ENCODE measurements around the gene DPP10. TPM values are rescaled to one million over a fixed set of nuclear protein-coding genes. Genes with fewer than 3 reads are reported as not detected.
"Not testable (repeated sequence)": the region's sequence is repeated elsewhere in the genome, so short reads cannot be mapped to it uniquely, and the experiment has no call there.

DPP10 gene
- not detected in 2 replicates for total RNA-seq (2014; rRNA removed; shearing (Covaris generic))

DNA sequence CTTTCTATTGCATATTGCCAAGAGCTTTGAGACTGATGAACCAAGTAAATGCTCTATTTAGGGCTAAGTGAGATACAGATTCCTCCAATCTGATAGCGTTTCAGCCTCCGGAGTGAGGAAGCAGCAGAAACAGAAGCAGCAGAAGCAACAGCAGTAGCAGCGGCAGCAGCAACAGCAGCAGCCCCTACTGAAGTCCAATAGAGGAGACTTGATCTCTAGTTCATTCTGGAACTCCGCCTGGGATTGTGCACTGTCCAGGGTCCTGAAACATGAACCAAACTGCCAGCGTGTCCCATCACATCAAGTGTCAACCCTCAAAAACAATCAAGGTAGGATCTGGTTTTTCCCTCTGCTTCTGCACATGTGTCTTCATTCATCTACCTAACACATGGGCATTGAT lies at the start of gene DPP10:
DPP10 (plus strand) TSS at position 132 of the 400 bp plus-strand sequence.
- peak; percentile 4 for DNase-seq (ENCODE audit: low read depth)

DNA sequence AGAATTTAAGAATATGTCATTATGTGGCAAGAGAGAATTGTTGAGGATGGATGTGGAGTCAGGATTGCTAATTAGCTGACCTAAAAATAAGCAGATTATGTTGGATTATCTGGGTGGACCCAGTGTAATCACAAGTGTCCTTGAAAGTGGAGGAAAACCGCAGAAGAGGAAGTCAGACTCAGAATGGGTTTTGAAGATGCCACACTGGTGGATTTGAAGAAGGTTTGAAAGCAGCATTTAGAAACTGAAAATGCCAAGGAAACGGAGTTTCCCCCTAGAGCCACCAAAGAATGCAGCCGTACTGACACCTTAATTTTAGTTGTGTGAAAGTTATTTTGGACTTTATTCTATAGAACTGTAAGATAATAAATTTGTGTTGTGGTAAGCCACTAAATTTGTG lies 41.6 kb upstream of the DPP10 start:
- no peak for DNase-seq (ENCODE audit: low read depth)

DNA sequence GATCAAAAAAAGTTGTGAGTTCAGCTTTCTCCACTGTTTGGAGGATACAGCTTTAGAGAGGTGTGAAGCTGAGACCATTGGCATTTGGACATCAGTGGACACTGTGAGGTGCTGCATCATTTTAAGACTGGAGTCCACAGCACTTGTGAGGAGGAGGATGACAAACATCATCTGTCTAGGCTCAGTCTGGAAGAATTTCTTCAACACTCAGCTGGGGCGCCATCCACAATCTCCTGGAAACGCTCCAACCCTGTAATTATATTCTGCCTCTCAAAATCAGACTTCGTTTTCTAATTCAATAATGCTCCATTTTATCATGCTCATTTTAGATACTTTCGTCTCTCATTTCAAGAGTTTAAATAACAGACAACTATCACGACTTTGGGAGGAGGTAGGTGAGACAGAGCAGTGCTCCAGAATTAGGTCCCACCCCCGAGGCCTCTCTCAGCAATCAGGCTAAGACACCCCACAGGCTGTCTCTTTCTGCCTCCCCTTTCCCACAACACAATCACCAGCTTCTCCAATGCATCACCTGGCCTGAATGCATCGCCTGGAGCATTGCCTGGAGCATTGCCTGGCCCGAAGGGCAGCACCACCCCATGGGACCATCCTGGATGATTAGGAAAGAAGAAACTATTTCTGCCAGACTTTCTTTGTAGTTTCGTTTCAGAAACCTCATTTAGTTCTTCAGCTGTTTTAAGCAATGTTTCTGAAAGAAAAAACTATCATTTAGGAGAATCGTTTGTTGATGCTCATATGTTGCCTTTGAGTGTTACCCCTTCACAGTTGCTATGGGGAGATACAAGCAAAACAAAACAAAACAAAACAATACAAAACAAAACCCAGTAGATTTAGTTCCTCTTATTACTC lies 37.0 kb upstream of the DPP10 start:
- no peak for DNase-seq (ENCODE audit: low read depth)

DNA sequence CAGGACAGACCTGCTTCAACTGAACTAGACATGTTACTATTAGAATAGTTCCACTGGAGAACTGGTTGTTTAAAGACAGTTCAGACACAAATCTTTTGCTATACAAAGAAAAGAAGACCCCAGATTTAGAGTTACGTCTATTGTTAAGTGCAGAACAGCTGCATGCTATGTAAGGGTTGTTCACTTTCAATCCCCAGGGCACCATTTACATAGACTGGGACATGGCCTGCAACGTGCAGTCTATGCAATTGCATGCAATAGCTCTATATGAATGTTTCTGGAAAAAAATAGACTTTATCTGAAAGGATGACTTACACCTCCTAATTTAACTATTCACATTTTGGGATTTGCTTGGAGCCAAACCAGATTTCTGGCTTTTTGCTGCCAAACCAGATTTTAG lies 36.1 kb upstream of the DPP10 start:
- DNase-seq (ENCODE audit: low read depth) = no peak

DNA sequence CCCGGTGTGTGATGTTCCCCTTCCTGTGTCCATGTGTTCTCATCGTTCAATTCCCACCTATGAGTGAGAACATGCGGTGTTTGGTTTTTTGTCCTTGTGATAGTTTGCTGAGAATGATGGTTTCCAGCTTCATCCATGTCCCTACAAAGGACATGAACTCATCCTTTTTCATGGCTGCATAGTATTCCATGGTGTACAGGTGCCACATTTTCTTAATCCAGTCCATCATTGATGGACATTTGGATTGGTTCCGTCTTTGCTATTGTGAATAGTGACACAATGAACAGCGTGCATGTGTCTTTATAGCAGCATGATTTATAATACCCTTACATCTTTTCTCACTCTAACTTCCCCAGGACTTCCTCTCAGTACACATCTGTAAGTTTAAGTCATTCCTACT lies 35.1 kb upstream of the DPP10 start:
- DNase-seq (ENCODE audit: low read depth) = not testable (repeated sequence)

DNA sequence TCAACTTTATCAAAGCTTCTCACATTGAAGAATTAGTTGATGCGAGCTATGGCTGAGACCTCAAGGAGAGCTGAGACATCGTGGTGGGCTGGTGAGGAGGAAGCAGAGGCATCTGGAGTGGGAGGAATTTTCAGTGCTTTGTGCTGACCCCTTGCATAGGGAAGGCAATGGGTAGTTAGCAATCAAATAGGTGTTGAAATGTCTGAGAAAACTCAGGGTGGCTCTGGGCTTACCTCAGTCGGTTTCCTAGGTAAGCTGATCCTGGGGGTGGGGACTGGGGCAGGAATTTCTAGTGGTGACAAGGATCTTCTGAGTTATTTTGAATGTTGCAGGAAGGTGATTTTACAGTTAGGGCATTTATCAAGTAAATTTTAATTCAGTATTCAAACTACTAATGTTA lies 20.7 kb upstream of the DPP10 start:
- no peak for DNase-seq (ENCODE audit: low read depth)

DNA sequence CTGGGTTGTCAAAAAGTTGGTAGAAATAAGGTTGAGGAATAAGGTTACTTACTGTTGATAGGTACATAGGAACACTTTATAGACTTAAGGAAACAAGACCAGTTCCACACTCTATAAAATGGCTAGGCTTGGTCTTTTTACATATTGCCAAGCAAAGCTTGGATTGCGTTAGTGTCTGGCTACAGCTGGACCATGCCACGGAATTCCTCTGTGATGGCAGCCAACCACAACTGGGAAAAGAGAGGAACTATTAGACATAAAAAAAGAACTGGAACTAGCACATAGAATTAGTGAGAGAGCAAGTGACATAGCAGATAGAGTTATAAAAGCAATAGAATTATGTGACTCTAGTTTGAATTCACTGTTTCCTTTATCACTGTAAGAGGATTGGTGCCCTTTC lies 17.7 kb upstream of the DPP10 start:
- no peak for DNase-seq (ENCODE audit: low read depth)

DNA sequence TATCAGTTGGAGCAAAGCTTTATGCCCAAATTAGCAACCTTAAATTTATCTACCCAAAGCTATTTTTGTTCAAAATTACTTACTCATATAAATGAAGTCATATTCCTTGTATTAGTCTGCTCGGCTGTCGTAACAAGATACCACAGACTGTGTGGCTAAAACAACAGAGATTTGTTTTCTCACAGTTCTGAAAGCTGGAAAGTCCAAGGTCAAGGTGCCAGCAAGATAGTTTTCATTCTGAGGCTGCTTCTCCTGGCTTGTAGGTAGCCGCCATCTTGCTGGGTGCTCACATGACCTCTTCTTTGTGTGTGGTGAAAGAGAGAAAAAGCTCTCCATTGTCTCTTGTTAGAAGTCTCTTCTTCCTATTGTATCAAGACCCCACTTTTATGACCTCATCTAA lies 15.7 kb upstream of the DPP10 start:
- DNase-seq (ENCODE audit: low read depth) = no peak

DNA sequence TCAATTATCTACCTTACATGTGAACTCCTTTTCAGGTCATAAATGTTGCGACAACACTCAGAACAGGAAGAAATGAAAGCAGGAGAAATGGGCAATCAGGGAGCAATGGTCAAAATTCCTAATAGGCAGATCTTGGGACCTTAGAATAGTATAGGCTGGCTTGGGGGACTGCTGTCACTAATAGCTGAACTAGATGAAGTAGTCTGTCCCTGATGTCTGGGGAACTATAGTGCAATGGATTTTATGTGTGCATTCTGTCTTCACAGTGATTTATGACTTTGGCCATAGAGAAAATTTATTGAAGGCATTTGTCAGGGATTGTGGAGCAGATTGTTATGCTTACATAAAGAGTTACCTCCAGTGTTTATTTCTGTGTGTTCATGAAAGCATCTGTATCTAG lies 6.1 kb upstream of the DPP10 start:
- DNase-seq (ENCODE audit: low read depth) = no peak

DNA sequence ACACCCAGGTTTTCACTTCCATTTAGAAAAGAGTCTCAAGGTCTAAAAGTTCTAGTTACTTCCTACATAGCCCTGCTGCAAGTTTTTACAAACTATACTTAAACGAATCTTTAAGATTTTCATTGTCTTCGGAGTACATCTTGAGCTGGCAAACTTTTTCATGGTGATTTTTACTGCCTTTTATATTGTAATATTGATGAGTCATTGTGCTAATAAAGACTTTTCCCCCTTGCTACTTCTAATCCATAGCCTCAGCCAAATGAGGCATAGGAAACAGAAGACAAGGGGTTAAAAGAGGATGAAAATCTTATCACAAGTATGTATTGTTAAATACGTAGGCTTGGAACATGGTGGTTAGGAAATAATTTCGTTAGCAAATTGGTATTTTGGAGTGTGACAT lies 4.1 kb downstream of the DPP10 start:
- DNase-seq (ENCODE audit: low read depth) = no peak

DNA sequence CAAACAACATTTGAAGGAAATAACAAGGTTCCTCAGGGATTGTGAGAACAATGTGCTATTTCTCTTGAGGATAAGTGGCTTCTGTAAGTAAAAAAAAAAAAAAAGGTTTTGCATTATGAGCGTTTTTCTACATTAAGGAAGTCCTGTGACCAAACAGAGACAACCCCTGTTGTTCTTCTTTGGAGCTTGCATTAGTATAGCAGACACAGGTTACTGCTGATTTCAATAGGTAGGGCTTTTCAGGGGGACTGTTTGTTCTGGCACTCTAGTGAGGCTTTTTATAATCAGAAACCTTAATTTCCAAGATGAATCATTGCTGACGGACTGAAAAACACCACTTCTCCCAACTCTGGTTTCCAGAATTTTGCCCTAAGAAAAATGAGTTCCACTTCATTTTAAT lies 8.2 kb downstream of the DPP10 start:
- DNase-seq (ENCODE audit: low read depth) = no peak

DNA sequence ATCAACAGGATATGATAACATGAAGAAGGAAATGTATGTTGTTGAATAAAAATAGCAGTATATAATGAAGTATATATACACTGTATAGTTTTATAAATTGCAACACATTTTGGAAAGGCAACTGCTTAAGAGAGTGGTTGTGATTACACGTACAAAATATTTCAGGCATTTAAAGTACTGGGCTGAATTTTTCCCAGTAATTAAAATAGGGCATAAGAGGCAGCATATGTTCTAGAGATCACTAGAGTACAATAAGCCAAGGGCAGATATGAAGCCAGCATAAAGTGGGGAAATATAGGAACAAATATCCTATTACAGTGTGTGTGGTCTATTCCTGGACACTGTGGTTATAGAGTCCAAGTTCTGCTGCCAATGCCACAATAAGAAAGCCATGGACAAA lies 14.1 kb downstream of the DPP10 start:
- no peak for DNase-seq (ENCODE audit: low read depth)

DNA sequence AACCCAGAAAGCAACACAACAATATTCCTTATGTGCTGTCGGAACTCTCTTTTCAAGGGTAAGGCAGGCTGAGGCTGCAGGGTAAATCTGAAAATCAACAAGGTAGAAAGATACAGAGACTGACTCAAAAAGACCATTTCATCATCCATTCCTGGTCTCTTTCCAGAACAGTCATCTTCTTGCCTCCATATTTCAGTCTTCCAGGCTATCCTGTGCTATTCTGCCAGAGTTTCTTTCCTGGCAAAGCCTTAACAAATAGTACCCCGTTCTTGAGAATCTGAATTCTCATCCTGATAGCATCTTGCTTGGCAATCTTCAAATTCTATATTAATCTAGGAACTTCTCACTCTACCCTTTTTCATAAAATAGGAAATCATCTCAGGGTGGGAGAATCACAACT lies 15.5 kb downstream of the DPP10 start:
- no peak for DNase-seq (ENCODE audit: low read depth)

DNA sequence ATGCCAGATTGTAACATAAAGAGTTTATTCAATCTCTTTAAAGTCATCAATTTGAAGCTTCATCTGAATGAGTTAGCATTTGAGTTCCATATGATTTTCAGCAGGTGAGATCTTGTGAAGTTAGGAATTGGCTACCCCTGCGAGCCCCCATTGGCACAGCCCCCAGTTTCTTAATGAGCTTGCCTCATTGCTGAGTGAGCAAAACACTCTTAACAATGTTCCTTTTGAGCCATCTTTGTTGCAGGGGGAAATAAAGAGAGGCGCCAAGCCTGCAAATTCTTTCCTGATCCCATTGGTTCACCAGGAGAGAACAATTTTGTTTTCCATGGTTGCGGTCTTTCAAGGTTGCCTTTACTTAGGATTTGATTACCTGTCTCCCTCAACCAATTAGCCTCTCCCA lies 18.7 kb downstream of the DPP10 start:
- DNase-seq (ENCODE audit: low read depth) = no peak

DNA sequence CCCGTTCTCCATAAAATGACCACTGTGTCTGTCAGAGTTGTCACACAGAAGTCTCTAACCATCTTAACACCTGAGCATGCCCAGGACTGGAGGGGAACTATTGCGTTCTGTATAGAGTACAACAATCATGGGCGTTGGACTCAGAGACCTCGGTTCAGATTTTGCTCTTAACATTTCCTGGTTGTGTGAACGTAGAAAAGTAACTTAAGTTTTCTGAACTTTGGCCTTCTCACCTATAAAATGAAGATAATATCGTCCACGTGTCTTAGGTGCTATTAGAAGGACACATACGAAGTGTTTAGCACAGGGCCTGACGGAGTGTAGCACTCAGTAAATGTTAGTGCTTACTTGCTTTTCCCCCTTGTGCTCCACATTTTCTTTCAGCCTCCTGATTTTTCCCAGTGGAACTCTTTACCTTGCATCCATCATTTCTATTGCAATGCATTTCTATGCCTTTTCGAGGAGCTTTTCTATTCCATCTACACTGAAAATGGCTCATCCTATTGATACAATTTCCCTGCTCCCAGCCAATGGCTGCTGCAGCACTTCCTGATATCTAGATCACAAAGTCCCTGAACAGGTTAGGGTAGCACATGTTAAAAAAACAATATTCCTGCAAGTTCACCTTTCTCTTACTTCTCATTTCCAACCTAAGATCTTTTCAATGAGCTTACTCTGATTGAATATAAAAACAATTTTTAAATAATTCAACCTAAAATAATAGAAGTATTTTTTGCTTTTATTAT lies 22.7 kb downstream of the DPP10 start:
- DNase-seq (ENCODE audit: low read depth) = no peak

DNA sequence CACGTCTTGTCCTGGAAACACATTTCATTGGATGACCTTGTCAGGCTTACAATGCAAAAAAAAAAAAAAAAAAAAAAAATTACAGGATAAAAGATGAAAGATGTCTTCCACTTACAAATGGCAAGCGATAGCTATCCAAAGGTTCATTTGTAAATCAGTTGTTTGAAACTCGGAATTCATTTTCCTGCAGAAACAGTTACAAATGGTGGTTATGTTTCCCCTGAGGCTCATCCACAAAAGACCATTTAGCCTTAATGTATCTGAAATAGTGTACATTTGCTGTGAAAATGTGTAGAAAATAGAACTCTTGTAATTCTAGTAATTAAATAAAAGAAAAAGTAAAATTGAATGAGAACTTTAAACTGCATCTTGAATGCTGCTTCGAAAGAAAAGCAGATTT lies 25.9 kb downstream of the DPP10 start:
- DNase-seq (ENCODE audit: low read depth) = no peak

DNA sequence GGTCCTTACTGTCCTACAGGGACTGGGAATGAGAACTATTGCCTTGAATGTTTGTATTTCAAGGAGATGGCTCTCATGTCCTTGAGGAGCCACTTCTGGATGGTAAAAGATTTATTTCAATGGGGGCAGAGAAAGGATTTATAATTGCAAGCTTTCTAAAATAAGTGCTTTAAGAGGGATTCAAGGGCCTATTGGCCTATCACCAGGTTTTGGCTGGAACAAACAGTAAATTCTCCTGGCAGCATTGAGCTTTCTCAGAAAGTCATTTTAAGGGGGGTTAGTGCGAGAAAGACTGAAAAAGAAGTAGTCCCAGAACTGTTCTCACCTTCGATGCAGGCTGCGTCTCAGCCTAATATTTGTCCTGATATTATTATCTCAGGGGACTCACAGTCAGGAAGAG lies 29.8 kb downstream of the DPP10 start:
- DNase-seq (ENCODE audit: low read depth) = no peak

DNA sequence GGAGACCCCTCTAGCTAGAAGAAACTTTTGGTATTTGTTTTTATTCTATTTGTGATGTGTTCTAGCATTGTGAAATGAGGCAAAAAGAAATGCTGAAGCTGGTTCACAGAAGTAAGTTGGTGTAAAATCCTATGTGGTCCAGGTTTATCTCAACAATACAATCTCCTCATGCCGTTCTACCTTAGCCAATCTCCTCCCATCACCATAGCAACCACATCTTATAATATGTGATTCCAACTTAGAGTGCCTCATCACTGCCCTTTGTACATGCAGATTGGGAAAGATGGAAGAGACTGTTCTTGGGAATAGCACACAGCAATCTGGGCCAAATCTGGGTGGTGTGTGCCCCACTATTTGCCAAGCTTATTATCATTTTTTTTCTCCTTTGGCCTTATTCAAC lies 30.3 kb downstream of the DPP10 start:
- no peak for DNase-seq (ENCODE audit: low read depth)

DNA sequence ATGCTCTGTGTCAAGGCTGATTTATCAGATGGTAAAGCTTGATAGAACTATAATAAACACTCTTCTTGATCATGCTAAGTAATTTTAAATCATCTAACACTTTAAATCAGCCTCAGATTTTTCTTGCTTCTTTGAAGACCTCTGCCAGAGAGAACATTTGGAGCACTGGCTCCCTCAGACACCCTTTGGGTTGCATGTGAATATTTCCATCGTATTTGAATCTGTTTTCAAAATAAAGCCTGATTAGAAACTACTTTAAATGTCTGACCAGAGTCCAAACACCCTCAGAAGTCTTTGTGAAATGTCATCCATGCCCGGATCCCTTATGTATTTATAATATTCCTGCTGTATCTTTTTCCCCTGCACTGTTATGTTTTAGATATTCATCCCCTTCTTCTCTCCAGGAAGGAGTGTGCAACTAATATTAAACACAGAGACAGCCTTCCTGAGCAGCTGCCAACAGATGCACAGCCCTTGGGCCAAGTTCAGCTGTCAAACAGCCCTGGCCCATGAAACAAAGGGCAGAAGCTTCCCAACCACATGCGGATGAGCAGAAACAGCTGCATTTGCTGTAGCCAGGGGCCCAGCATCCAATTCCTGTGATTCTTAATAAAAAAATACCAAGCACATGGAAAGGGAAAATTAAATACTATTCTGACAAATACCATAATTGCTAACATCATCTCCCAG lies 46.5 kb downstream of the DPP10 start:
- no peak for DNase-seq (ENCODE audit: low read depth)

DNA sequence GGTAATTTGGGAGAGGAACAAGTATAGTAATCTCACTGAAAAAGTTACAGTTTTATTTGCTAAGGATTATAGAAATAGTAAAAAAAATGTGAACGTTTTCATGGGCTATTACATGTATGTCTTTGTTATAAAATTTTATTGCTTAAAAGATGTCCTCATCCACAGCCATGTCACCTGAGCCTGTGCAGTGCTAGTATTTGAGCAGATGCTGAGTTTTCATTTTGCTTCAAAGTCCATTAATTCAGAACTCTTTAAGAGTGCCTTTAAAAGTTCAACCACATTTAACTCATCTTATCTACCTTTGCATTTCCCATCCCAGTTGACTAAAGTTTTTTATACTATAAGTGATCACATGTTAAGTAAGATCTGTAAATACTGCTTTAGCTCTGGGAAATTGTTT lies 52.6 kb downstream of the DPP10 start:
- no peak for DNase-seq (ENCODE audit: low read depth)

DNA sequence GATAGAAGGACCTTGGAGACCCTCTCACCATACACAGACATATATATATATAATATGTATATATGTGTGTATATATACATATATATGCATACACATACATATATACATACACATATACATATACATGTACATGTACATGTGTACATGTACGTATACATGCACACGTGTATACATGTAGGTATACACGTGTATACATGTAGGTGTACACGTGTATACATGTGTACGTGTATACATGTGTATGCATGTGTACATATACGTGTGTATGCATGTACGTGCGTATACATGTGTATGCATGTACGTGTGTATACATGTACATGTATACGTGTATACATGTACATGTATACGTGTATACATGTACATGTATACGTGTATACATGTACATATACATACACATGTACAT lies 54.5 kb downstream of the DPP10 start:
- no peak for DNase-seq (ENCODE audit: low read depth)

DNA sequence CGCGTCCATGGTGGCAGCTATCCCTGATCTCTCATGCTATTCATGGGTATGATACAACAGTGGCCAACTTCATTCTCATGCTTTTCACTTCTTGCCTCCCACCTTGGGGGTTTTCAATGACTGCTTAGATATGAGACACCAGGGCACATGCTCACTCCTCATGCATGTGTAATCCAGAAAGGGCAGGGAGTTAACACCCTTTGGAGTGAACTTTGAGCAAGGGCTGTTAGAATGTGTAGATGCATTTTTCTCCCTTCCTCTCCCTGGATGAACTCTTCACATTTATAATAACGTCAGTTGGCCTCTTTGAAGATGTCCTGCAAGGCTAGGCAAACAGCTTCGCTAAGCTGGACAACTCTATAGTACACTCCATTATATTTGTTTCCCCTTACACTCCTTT lies 56.7 kb downstream of the DPP10 start:
- DNase-seq (ENCODE audit: low read depth) = no peak

DNA sequence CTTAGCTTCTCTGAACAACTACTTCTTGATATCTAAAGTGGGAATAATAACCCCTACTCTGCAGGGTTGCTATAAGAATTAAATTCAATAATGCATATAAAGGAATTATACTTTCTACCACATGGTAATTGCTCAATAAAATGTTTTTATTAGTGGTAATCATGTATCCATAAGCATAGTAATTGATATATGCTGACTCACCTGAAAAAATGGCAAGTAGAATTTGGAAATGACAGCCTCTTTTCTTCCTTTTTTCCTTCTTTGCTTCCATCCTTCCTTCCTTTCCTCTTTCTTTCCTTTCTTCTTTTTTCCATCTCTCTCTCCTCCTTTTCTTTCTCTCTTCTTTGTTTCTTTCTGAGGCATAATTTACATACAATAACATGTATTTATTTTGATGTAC lies 65.3 kb downstream of the DPP10 start:
- DNase-seq (ENCODE audit: low read depth) = no peak

Data from M059J (cell line).